ENCODE measurements around the gene GLI1.
"Not testable (repeated sequence)": the region's sequence is repeated elsewhere in the genome, so short reads cannot be mapped to it uniquely, and the experiment has no call there.

GLI1 gene

DNA sequence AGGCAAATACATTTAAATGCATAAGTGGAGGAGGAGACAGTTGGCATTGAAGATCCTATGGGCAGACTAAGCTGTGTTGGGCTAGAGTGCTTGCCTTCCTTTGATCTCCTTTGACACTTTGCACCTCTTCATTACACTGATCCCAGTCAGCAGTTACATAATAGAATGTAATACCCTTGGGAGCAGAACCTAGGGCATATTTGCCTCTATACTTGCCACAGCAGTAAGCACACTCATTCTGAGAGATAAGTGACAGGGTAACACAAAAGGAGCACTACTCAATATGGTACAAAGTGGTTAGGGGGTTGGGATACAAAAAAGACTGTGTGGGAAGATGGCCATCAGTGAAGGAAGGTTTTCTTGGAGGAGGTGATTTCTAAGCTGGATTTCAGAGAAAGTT lies 37.2 kb downstream of the GLI1 start:
- H3K4me3 ChIP-seq (ENCODE audit: low read length): no peak overlapping the region
- H3K9ac ChIP-seq (ENCODE audit: low read depth, low read length): no peak overlapping the region
- H3K27me3 ChIP-seq (ENCODE audit: insufficient read depth, low read length): no peaks in the 10 kb centered on the region
- H3K4me1 ChIP-seq (ENCODE audit: insufficient read depth, low read length): no peaks in the 10 kb centered on the region
- no peak overlapping the region for H3K27ac ChIP-seq (ENCODE audit: low read length)
- H3K36me3 ChIP-seq (ENCODE audit: insufficient read depth, low read depth, low read length): peaks cover 73% of the 10 kb centered on the region
- peaks cover 3% of the 10 kb centered on the region; the same call in 1 of the 2 replicates for H3K9me3 ChIP-seq (ENCODE audit: insufficient read depth, low read depth, low read length)

DNA sequence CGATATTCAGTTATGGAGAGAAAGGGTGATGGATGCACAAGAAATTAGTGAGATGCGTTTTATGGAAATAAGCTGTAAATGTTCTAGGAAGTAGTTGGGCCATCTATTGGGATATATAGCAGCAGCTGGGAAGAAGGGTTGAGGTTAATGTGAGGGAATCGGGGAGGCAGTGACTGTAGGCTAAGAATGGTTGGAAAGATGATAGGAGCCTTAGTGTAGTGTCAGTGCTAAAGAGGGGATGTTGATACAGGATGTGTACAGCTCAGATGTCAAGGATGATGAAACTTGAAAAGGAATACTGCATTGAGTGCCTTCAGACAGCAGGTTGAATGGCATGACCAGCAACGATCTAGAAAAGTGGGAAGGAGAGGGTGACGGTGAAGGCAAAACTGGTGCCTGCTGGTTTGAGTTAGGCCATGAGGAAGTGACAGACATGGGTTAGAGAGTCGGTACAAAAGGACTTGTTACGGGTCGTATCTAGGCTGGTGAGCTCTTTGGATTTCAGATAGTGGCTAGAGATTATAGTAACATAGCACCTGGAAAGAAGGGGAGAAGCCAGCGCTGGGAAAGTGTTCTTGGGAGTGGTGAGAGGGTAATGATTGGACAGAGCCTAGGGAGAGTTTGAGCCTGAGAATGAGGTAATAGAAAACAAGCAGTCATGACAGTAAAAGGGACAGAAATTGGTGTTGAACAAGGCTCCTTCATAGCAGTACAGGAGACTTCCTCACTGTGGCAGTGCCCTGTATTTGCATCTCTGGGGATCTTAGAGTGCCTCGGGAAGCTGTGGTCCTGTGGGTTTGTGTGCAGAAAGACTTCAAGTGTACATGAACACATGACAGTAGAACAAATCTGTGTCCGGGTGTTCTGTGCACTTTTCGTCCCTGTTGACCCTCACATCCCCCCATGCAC lies 37.9 kb downstream of the GLI1 start:
- Histone ChIP-seq H3K4me3 (ENCODE audit: low read length) (no peak overlapping the region), H3K9ac (ENCODE audit: low read depth, low read length) (no peak overlapping the region), H3K4me1 (ENCODE audit: insufficient read depth, low read length) (no peaks in the 10 kb centered on the region), H3K27ac (ENCODE audit: low read length) (no peak overlapping the region), H3K27me3 (ENCODE audit: insufficient read depth, low read length) (no peaks in the 10 kb centered on the region), H3K9me3 (ENCODE audit: insufficient read depth, low read depth, low read length) (peaks cover 3% of the 10 kb centered on the region; the same call in 1 of the 2 replicates), H3K36me3 (ENCODE audit: insufficient read depth, low read depth, low read length) (peaks cover 74% of the 10 kb centered on the region)

DNA sequence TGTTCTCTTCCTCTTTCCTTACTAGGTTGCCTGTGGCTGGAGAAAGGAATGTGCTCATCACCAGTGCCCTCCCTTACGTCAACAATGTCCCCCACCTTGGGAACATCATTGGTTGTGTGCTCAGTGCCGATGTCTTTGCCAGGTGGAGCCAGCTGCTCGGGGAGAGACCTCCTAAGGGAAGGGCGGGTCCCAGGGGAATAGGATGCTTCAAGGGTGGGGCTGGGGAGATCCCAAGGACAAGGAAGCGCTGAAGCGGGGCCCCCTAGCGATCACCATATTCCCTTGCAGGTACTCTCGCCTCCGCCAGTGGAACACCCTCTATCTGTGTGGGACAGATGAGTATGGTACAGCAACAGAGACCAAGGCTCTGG lies 38.5 kb downstream of the GLI1 start:
- H3K9ac ChIP-seq (ENCODE audit: low read depth, low read length): no peak overlapping the region
- H3K9me3 ChIP-seq (ENCODE audit: insufficient read depth, low read depth, low read length): no peaks in the 10 kb centered on the region
- H3K27ac ChIP-seq (ENCODE audit: low read length): no peak overlapping the region
- peaks cover 74% of the 10 kb centered on the region for H3K36me3 ChIP-seq (ENCODE audit: insufficient read depth, low read depth, low read length)
- no peak overlapping the region for H3K4me3 ChIP-seq (ENCODE audit: low read length)
- no peaks in the 10 kb centered on the region for H3K4me1 ChIP-seq (ENCODE audit: insufficient read depth, low read length)
- no peaks in the 10 kb centered on the region for H3K27me3 ChIP-seq (ENCODE audit: insufficient read depth, low read length)

DNA sequence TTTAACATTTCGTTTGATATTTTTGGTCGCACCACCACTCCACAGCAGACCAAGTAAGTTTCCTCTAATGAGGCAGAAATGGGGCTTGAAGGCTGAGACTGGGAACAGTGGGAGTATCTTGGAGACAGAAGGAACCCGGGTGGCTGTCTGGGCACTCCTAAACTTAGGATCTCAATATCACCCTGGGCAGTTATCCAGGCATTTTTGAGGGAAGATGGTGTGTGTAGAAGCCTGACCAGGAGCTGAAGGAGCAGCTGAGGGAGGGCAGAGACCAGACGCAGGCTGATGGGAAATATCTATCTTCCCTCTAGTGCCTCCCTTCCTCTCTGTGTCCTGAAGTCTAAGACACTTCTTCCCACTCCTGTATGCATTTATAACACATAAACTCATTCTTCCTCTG lies 39.0 kb downstream of the GLI1 start:
- no peak overlapping the region for H3K4me3 ChIP-seq (ENCODE audit: low read length)
- no peak overlapping the region for H3K27ac ChIP-seq (ENCODE audit: low read length)
- H3K27me3 ChIP-seq (ENCODE audit: insufficient read depth, low read length): no peaks in the 10 kb centered on the region
- no peaks in the 10 kb centered on the region for H3K9me3 ChIP-seq (ENCODE audit: insufficient read depth, low read depth, low read length)
- no peaks in the 10 kb centered on the region for H3K4me1 ChIP-seq (ENCODE audit: insufficient read depth, low read length)
- no peak overlapping the region for H3K9ac ChIP-seq (ENCODE audit: low read depth, low read length)
- H3K36me3 ChIP-seq (ENCODE audit: insufficient read depth, low read depth, low read length): peaks cover 79% of the 10 kb centered on the region

DNA sequence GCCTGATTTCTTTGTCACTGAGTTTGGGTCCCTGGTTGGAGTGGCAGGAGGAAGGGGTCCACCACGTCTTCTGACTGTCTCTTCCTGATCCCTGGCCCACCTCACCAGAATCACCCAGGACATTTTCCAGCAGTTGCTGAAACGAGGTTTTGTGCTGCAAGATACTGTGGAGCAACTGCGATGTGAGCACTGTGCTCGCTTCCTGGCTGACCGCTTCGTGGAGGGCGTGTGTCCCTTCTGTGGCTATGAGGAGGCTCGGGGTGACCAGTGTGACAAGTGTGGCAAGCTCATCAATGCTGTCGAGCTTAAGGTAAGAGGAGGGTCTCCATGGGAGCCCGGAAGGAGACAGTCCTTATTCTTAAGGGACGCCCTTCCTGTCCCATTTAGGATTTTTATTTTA lies 40.6 kb downstream of the GLI1 start:
- no peaks in the 10 kb centered on the region for H3K9me3 ChIP-seq (ENCODE audit: insufficient read depth, low read depth, low read length)
- H3K36me3 ChIP-seq (ENCODE audit: insufficient read depth, low read depth, low read length): peaks cover 91% of the 10 kb centered on the region
- no peak overlapping the region for H3K4me3 ChIP-seq (ENCODE audit: low read length)
- H3K27ac ChIP-seq (ENCODE audit: low read length): no peak overlapping the region
- no peaks in the 10 kb centered on the region for H3K27me3 ChIP-seq (ENCODE audit: insufficient read depth, low read length)
- no peaks in the 10 kb centered on the region for H3K4me1 ChIP-seq (ENCODE audit: insufficient read depth, low read length)
- H3K9ac ChIP-seq (ENCODE audit: low read depth, low read length): no peak overlapping the region

DNA sequence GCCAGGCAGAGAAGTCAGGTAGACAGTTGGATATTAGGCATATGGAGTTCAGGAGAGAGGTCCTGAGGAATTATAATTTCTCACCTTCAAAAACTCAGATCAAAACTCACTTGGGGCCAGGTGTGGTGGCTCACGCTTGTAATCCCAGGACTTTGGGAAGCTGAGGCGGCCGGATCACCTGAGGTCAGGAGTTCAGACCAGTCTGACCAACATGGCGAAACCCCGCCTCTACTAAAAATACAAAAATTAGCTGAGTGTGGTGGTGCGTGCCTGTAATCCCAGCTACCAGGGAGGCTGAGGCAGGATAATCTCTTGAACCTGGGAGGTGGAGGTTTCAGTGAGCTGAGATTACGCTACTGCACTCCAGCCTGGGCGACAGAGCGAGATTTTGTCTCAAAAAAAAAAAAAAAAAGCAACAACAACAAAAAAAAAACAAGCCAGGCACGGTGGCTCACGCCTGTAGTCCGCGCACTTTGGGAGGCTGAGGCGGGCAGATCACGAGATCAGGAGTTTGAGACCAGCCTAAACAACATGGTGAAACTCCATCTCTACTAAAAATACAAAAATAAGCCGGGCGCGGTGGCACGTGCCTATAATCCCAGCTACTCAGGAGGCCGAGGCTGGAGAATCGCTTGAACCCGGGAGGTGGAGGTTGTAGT lies 42.9 kb downstream of the GLI1 start:
- not testable (repeated sequence) for H3K9me3 ChIP-seq (ENCODE audit: insufficient read depth, low read depth, low read length); H3K27me3 ChIP-seq (ENCODE audit: insufficient read depth, low read length); H3K9ac ChIP-seq (ENCODE audit: low read depth, low read length); H3K4me1 ChIP-seq (ENCODE audit: insufficient read depth, low read length); H3K27ac ChIP-seq (ENCODE audit: low read length); H3K4me3 ChIP-seq (ENCODE audit: low read length)
- H3K36me3 ChIP-seq (ENCODE audit: insufficient read depth, low read depth, low read length): peaks cover 87% of the 10 kb centered on the region

DNA sequence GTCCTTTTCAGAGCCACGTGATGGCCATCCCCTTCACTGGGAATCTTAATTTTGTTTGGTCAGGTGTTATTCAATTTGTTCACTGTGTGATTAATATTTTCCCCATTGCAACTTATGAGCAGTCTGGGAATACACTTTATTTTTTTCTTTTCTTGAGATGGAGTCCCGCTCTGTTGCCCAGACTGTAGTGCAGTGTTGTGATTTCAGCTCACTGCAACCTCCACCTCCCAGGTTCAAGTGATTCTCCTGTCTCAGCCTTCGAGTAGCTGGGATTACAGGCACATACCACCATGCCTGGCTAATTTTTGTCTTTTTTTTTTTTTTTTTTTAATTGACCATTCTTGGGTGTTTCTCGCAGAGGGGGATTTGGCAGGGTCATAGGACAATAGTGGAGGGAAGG lies 47.0 kb downstream of the GLI1 start:
- not testable (repeated sequence) for H3K4me1 ChIP-seq (ENCODE audit: insufficient read depth, low read length); H3K27me3 ChIP-seq (ENCODE audit: insufficient read depth, low read length); H3K9ac ChIP-seq (ENCODE audit: low read depth, low read length); H3K4me3 ChIP-seq (ENCODE audit: low read length); H3K9me3 ChIP-seq (ENCODE audit: insufficient read depth, low read depth, low read length); H3K27ac ChIP-seq (ENCODE audit: low read length)
- H3K36me3 ChIP-seq (ENCODE audit: insufficient read depth, low read depth, low read length): peaks cover 83% of the 10 kb centered on the region

DNA sequence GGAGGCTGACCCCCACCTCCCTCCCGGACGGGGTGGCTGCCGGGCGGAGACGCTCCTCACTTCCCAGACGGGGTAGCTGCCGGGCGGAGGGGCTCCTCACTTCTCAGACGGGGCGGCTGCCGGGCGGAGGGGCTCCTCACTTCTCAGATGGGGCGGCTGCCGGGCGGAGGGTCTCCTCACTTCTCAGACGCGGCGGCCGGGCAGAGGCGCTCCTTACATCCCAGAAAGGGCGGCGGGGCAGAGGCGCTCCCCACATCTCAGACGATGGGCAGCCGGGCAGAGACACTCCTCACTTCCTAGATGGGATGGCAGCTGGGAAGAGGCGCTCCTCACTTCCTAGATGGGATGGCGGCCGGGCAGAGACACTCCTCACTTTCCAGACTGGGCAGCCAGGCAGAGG lies 48.2 kb downstream of the GLI1 start:
- not testable (repeated sequence) for H3K4me1 ChIP-seq (ENCODE audit: insufficient read depth, low read length); H3K27ac ChIP-seq (ENCODE audit: low read length); H3K9me3 ChIP-seq (ENCODE audit: insufficient read depth, low read depth, low read length); H3K9ac ChIP-seq (ENCODE audit: low read depth, low read length); H3K4me3 ChIP-seq (ENCODE audit: low read length); H3K27me3 ChIP-seq (ENCODE audit: insufficient read depth, low read length)
- H3K36me3 ChIP-seq (ENCODE audit: insufficient read depth, low read depth, low read length): peaks cover 83% of the 10 kb centered on the region

DNA sequence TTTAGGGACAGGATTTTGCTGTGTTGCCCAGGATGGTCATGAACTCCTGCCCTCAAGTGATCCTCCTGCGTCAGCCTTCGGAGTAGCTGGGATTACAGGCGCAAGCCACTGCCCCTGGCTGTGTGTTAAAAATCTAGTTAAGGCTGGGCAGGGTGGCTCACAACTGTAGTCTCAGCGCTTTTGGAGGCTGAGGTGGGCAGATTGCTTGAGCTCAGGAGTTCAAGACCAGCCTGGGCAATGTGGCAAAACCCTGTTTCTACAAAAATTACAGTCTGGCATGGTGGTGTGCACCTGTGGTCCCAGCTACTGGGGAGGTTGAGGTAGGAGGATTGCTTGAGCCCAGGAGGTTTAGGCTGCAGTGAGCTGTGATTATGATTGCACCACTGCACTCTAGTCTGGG lies 51.6 kb downstream of the GLI1 start:
- H3K36me3 ChIP-seq (ENCODE audit: insufficient read depth, low read depth, low read length): peaks cover 83% of the 10 kb centered on the region
- no peak overlapping the region for H3K9ac ChIP-seq (ENCODE audit: low read depth, low read length)
- no peak overlapping the region for H3K4me3 ChIP-seq (ENCODE audit: low read length)
- no peak overlapping the region for H3K27ac ChIP-seq (ENCODE audit: low read length)
- H3K27me3 ChIP-seq (ENCODE audit: insufficient read depth, low read length): no peaks in the 10 kb centered on the region
- no peaks in the 10 kb centered on the region for H3K4me1 ChIP-seq (ENCODE audit: insufficient read depth, low read length)
- no peaks in the 10 kb centered on the region for H3K9me3 ChIP-seq (ENCODE audit: insufficient read depth, low read depth, low read length)

DNA sequence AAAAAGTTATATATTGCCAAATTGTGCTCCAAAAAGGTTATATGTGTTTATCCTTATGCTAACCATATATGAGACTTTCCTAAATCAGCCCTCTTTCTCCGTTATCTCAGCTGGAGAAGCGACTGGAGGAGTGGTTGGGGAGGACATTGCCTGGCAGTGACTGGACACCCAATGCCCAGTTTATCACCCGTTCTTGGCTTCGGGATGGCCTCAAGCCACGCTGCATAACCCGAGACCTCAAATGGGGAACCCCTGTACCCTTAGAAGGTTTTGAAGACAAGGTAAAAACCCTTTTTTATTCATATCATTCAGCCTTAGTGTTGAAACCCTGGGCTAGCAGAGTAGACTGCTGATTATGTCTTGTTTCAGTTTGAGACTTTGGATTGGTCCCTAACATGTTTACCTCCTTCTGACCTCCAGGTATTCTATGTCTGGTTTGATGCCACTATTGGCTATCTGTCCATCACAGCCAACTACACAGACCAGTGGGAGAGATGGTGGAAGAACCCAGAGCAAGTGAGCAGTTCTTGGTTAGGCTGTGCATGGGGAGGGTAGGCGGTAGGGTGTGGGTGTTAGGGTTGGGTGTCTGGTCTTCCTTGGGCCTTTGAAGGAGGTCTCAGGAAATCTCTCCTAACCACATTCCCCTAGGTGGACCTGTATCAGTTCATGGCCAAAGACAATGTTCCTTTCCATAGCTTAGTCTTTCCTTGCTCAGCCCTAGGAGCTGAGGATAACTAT lies 52.2 kb downstream of the GLI1 start:
- H3K9ac ChIP-seq (ENCODE audit: low read depth, low read length): no peak overlapping the region
- no peak overlapping the region for H3K27ac ChIP-seq (ENCODE audit: low read length)
- no peaks in the 10 kb centered on the region for H3K4me1 ChIP-seq (ENCODE audit: insufficient read depth, low read length)
- H3K4me3 ChIP-seq (ENCODE audit: low read length): no peak overlapping the region
- no peaks in the 10 kb centered on the region for H3K9me3 ChIP-seq (ENCODE audit: insufficient read depth, low read depth, low read length)
- peaks cover 84% of the 10 kb centered on the region for H3K36me3 ChIP-seq (ENCODE audit: insufficient read depth, low read depth, low read length)
- no peaks in the 10 kb centered on the region for H3K27me3 ChIP-seq (ENCODE audit: insufficient read depth, low read length)

DNA sequence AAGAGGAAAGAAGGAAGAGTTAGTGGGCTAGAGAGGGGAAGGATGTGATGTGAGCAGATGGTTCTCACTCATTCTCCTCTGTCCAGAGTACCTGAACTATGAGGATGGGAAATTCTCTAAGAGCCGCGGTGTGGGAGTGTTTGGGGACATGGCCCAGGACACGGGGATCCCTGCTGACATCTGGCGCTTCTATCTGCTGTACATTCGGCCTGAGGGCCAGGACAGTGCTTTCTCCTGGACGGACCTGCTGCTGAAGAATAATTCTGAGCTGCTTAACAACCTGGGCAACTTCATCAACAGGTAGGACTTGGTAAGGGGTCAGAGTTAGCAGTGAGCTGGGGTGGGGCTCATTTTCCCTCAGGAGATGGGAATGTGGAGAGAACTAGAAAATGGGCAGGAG lies 53.1 kb downstream of the GLI1 start:
- no peak overlapping the region for H3K9ac ChIP-seq (ENCODE audit: low read depth, low read length)

More for the DNA sequence above, 53.1 kb downstream of the GLI1 start:
- Histone ChIP-seq H3K27ac (ENCODE audit: low read length) (no peak overlapping the region), H3K4me3 (ENCODE audit: low read length) (no peak overlapping the region), H3K4me1 (ENCODE audit: insufficient read depth, low read length) (no peaks in the 10 kb centered on the region), H3K9me3 (ENCODE audit: insufficient read depth, low read depth, low read length) (no peaks in the 10 kb centered on the region), H3K36me3 (ENCODE audit: insufficient read depth, low read depth, low read length) (peaks cover 93% of the 10 kb centered on the region), H3K27me3 (ENCODE audit: insufficient read depth, low read length) (no peaks in the 10 kb centered on the region)
